GM19463 (cell line): Measurements from ENCODE around the gene THADA.
"Not testable (repeated sequence)": the region's sequence is repeated elsewhere in the genome, so short reads cannot be mapped to it uniquely, and the experiment has no call there.

Source experiments
- ATAC-seq: cut with Tn5 transposase; IDR thresholded peaks from one replicate; pipeline ENCODE4 v1.9.1; 2021; ENCODE audit warnings: mild to moderate bottlenecking, moderate library complexity; ENCODE audit not compliant: unreplicated experiment

Gene THADA

DNA sequence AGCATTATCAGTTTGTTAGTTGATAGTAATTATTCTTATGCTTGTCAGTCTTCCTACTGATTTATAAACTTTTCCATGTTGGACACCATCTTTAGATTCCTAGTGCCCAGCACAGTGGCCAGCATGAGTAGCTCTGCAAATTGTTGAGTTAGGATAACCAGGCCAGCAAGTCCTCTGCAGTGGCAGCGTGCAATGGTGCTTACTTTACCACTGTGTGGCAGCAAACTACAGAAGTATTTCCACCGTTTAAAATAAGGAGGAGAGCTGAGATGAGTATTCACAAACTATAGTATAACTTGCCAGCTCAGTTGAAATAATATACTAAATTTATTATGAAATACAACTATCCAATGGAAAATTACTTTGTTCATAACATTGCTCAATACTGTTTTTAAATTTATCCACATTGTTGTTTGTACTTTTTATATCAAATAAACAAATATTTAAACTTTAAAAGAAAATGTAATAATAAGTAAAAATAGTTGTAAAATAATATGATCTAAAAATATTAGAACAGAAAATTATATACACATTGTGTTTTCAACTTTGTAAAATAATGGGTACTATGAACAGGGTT lies 9.3 kb upstream of the THADA start:
- no peak for ATAC-seq

DNA sequence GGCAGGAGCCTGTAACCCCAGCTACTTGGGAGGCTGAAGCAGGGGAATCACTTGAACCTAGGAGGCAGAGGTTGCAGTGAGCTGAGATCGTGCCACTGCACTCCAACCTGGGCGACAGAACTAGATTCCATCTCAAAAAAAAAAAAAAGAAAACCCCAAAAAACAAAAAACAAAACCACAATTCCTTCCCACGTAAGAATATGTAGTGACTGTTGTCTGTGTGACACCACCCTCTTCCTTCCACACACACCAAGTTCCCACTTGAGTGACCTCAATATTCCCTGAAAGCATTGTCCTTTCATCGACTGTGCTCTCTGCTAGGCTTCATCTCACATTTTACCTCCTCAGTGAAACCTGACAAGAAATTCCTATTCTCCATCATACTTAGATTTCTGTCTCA lies 8.8 kb upstream of the THADA start:
- no peak for ATAC-seq

DNA sequence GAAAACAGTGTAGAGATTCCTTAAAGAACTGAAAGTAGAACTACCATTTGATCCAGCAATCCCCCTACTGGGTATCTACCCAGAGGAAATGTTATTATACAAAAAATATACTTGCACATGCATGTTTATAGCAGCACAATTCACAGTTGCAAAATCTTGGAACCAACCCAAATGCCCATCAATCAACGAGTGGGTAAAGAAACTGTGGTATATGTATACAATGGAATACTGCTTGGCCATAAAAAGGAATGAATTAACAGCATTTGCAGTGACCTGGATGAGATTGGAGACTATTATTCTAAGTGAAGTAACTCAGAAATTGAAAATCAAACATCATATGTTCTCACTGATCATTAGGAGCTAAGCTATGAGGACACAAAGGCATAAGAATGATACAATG lies 4.8 kb upstream of the THADA start:
- not testable (repeated sequence) for ATAC-seq

DNA sequence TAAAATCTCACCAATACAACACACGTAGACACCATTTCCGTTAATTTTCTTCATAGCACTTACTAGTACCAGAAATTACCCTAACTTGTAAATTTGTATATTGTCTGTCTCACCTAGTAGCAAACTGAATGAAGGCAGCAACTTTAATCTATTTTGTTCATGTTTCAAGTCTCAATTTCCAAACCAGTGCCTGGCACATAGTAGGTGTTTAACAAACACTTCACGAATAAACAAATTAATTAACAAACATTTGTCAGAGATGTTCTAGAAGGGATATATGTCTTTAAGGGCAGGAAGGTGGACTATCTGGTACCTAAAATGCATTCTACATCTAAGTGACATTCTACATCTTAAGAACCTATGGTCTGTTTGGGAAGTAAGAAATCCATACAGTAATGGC lies 963 bp downstream of the THADA start:
- no peak for ATAC-seq

DNA sequence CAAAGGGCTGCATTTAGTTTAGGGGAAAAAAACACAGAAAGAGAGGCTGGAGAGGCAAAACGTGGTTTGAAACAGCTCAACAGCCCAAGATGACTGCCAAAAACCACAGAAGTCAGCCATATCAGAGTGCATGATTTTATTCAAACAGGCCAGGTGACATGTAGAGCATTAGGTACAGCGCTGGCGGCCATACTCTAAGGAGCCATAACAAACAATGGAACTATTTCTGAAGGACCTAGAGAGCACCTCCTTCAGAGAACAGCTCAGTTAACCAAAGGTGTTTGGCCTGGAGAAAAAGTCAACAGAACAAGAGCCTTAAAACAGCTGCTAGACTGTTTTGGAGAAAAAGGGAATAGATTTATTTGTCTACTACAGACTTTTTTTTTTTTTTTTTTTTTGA lies 2.6 kb downstream of the THADA start:
- no peak for ATAC-seq

DNA sequence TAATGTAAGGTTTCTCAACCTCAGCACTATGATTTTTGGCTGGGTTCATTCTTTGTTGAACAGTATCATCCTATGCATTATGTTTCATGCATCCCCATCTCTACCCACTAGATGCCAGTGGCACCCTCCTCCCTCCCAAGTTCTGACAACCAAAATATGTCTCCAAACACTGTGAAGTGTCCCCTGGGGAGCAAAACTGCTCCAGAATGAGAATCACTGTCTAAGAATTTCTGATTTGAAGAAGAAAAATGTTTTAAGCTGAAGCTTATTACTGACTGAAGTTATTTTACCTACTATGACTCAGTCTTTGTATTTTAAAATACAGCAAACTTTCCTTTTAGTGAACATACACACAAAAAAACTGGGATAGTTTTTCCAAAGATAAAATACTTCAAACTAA lies 3.4 kb downstream of the THADA start:
- ATAC-seq = no peak

DNA sequence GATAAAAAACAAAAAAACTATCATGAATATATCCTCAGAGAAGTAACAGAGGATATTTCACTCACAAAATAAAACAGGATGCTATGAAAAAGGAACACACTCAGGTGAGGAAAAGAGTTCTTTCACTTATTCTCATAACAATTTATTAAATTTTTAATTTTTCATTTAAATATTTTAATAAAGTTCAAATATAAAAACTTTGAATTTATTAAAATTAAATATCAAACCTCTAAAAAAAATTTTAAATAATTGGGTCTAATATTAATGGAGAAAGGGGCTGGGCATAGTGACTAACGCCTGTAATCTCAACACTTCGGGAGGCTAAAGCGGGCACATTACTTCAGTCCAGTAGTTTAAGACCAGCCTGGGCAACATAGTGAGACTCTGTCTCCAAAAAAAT lies 10.1 kb downstream of the THADA start:
- ATAC-seq = no peak

DNA sequence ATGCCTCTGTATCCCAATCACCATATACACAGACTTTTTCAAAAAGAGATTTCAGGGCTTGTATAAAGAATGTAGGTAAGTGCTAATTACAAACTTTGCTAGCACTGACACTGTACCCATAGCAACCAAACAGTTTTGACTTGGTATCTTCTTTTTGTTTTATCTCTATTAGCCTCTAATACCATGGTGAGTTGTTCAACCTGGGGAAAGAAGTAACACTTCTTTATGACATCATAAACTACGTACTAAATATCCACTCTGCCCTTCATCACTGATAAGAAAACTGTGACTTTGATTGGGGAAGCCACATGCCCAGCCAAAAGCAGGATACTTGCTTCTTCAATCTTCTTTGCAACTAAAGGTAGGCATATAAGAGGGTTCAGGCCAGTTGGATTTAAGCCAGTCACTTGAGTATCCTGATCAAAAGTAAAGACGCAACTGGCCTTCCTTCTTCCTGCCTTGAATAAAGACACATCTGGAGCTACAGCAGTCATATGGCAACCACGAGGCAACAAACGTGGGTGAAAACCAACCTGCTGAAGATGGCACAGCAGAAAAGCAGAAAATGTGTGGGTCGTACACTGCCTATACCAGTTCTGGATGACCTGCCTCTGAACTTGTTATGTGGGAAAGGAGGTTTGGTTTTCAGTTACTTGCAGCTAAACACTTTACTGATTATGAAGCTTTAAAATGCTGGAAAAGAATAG lies 16.4 kb downstream of the THADA start:
- no peak for ATAC-seq

DNA sequence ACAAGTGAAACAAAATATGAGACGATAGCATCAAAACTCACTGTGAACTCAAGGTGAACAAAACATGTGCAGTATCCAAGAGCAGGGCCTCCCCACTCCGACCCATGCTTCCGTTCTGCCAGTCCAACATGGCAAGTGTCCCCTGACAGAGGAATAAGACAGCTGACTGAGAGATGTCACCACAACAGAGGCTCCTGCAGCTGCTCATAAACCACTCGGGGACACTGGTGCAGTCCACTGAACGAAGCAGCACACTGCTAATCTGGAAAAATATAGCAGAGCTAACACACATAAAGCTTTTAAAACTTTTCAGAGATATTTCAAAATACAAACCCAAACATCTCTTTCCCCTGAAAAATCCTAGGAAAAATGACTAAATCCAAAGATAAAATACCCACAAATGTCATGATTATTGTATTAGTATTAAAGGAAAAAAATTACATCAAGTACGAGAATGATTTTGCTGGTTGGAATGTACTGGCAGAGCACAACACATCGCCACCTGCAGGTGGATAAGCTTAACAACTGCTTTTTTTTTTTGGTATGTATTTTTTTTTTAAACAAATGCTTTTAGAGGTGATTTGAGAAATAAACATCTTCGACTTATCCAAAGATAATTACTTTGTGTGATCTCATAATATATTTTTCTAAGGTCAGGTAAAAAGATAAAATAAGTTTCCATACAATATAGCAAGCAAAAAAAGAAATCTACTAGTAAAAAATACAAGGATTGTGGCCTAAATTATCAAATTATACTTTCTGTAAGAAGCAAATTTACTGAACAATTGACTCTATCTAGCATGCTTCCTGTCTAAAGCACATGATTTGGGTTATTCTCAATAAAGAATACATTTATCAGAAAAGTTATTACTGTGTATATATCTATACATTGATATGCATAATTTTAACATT lies 18.6 kb downstream of the THADA start:
- ATAC-seq = no peak

DNA sequence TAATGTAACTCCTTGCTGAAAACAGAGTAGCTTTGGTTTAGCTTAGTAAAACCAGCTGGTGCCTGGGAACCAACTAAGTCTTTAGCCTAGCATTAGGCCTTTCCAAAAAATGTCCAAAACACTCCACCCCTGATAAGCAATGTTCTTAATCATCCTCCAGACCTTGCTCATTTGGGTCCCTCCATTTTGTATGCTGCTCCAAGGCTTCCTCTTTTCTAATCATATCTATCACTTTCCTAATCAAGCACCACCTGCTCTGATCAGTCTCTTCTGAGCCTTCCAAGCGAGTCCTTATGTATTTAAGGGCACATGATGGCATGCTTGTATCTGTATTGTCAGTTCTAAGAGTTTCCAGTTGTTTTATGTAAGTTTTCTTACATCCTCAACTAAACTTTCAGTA lies 23.6 kb downstream of the THADA start:
- ATAC-seq = no peak

DNA sequence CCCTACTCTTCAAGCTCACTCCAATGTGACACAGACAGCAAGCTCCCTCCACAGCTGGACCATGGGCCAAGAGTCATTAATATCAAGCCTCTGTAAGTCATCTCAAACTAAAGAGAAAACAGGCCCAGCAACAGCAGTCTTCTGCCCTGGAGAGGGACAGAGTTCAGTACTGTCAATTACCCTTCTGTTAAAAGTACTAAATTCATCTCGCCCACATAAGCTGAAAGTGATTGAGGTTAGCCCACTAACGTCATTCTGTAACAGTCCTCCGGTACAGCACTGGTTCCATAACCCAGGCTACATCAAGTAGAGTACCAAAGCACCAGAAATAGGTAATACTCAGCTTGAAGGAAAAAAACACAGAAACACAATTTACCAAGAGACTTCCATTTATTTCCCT lies 25.9 kb downstream of the THADA start:
- ATAC-seq = peak; percentile 88

DNA sequence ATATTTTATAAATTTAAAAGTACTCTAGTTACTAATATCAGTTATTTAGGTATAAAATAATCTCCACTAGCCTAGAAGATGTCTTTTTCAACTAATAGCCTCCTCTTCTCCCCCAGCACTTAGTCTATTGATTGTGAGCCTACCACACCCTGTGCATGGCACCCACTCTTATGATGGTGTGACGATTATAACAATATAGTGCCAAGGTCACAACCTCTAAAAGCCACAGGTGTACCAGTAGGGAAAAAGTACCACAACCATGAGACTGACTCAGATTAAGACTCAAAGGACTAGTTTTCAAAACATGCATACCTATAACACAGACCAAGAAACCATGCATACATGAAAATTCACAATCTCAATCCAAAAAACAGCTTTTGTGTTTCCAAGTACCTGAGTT lies 27.6 kb downstream of the THADA start:
- no peak for ATAC-seq

DNA sequence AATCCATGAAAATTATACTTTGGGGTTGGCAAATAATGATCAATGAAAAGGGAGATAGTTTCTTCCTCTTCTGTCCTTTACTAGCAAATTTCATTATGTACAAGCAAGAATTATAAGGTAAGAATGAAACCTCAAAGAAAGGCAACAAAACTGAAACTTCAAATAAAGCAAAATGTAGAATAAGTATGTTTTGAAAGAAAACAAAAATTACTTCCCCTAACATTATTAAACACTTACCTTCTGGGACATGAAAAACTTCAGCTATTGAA lies 29.4 kb downstream of the THADA start:
- ATAC-seq = no peak

DNA sequence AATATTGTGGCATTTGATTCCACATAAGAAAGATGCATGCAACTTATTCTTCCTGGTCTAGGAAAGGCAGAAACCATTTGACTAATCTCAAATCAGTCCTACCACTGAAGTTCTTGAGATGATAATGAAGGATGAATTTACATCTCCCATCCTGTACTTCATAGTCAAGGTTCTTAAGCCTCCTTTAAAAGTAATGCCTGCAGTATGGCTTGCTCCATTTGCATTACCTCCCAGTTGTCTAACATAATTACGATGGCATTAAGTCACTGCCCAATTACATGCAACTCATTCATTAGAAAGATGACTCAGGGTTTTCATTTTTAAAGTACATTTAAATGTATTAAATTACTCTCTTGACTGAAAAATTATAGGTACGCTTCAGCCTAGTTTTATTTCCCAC lies 32.2 kb downstream of the THADA start:
- no peak for ATAC-seq

DNA sequence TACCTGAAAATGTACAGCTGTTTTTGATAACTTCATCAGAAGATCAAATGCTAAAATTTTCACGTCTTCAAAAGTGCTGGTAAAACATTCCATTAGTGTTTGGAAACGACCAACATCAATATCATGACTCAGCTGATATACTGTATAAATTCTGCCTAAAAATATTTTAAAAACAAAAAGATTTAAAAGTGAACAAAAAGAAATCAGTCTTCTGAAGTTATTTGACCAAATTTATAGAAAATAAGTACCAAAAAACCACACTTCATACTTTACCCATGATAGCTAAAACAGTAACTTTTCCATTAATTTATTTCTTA lies 35.6 kb downstream of the THADA start:
- ATAC-seq = no peak

DNA sequence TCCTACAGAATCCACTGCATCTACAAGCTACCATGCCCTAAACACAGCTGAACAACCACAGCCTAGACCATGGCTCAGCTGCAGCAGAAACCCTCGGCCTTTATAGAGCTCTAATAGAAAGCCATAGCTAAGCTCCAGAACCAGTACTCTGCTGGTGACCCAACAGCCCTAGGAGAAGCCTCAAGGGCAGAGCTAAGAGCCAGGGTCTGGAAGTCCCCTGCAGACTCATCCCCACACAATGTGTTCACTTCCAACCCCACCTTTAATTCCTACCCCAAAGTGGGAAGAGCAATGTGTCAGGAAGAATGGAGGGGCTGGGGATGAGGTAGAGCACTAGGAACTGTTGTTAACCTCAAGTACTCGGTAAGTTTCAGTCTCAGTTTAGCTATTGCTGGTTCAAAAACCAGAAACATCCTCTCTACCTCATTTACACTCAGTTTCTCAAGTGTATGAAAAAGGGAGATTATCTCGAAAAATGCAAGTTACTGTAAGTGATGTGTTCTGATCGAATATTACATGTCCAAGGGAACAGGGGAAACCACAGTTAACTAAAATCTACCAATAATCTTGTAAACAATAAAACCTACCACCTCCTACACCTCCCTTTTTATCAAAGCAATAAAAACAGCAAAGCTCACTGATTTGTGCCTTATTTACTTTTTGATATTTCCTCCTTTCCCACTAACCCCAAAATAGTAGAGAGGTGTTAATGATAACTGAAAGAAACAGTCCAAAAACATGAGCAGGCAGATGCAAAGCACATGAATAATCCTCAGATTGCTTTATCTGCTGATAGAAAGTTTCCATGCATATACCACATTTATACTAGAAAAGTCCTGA lies 36.2 kb downstream of the THADA start:
- ATAC-seq = peak; percentile 86

DNA sequence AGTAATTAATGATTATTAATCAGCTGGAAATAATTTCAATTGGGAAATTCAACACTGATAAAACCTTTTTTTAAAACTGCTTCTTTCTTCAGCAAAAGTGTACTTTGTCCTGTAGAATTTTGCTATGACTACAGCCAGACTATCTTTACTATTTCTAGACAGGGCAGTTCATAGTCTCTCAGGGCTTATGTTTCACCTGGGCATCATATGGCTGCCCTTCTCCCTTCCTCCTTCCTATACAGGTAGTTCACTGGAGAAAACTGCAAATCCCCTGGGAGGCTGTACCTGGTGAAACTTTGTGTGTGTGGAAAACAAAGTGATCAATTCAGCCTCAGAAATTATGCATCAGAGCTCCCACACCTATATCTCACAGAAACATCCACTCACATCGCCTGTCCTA lies 38.6 kb downstream of the THADA start:
- no peak for ATAC-seq

DNA sequence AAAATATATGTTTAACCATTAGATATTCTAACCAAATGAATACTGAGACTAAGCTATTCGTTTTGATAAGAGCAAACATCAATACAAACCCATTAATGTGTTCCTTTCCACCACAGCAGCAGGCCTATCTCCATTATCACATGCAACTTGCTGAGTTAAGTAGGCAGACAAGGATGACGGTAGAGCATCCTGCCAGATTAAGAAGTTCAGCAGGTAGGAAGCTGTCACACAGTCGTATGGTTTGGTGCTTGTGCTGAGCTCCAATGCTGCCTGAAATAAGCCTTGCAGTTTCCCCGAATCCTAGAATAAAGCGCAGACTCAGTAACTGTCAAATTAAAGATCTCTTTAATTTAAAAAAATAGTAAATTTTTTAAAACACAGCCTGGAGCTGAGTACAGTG lies 39.6 kb downstream of the THADA start:
- ATAC-seq = no peak

DNA sequence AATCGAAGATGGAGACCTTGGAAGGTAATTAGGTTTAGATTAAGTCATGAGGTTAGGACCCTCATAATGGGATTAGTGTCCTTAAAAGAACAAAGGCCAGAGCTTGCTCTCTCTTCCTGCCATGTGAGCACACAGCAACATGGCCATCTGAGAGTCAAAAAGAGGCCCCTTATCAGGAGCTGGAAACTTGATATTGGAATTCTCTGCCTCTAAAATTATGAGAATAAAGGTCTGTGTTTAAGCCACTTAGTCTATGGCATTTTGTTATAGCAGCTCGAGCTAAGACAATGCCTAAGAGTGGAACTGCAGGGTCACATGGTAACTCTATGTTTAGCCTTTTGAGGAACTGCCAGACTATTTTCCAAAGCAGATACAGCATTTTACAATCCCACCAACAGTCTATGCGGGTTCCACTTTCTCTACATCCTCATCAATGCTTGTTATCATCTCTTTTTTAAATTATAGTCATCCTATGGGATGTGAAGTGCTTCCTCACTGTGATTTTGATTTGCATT lies 42.4 kb downstream of the THADA start:
- no peak for ATAC-seq

DNA sequence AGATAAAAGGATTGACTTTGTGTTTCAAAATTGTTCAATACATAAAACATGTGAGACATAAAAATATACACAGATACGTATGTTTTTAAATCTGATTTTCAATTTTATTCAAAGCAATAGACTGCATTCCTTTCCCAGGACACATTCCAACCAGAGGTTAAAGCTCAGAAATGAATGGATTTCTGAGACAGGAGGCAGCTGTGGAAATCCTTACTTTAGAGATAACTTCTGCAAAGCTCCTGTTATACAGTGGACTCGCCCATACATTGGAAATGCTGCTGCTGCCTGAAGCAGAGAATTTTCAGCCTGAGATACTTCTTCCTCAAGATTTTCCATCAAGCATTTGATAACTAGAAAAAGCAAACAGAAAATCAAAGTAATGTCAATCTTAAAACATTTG lies 43.8 kb downstream of the THADA start:
- ATAC-seq = no peak

DNA sequence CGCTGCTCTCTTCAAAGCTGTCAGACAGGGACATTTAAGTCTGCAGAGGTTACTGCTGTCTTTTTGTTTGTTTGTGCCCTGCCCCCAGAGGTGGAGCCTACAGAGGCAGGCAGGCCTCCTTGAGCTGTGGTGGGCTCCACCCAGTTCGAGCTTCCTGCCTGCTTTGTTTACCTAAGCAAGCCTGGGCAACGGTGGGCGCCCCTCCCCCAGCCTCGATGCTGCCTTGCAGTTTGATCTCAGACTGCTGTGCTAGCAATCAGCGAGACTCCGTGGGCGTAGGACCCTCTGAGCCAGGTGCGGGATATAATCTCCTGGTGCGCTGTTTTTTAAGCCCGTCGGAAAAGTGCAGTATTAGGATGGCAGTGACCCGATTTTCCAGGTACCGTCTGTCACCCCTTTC lies 47.5 kb downstream of the THADA start:
- not testable (repeated sequence) for ATAC-seq
